ENCODE data around the gene GDE1. TPM values are rescaled to one million over a fixed set of nuclear protein-coding genes. Genes with fewer than 3 reads are reported as not detected.

The GDE1 gene
- polyA plus RNA-seq, 3 donors, result 30.6 to 75.5 (median 71.7) TPM

DNA sequence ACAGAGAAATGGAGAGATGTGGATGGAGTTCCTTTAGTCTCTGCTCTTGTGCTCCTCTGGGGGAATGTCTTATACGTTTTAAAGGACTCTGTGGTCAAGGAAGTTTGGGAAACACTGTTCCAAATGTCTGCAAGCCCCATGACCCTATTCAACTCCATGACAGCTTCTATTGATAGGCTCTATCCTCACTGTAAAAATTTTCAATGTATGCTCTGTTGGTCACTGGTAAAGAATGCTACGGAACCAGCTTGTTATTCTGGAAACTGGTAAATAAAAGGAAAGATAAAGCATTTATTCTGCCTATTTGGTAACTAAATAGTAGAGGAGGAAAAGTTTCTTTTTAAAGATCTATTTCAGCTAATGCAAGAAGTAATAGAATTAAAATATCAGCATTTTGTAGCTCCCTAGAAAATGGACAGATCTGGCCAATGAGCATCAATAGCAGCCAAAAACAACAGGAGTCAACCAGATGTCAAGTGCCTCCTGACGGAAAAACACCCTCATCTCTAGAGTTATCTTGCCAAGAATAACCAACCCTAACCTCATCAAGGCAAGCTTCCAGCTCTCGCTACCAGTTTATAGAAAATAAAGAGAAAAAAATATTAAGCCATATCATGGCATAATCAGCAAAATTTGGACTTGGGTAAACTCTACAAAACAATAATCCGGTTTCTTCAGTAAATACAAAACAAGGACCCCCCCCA lies 16.1 kb downstream of the GDE1 start:
- Histone ChIP-seq H3K27me3 (ENCODE audit: control insufficient read depth in 2 of 2, insufficient read depth in 2 of 2, low read length in 2 of 2) (no peaks in the 10 kb centered on the region), H3K4me3 (replicated peaks in 1 of 3; ENCODE audit: low read depth in 2 of 3, low read length in 3 of 3) (no peak overlapping the region), H3K4me1 (ENCODE audit: control insufficient read depth in 1 of 2, insufficient read depth in 2 of 2, low read length in 2 of 2) (peaks cover 2 to 3% of the 10 kb centered on the region in 2 donors), H3K79me2 (ENCODE audit: insufficient read depth, low read length) (no peaks in the 10 kb centered on the region), H3K4me2 (replicated peaks; ENCODE audit: extremely low read depth, low read length, poor library complexity, severe bottlenecking) (no peak overlapping the region), H3K36me3 (replicated peaks in 1 of 2; ENCODE audit: control insufficient read depth in 1 of 2, insufficient read depth in 2 of 2, low read length in 2 of 2) (peaks cover 82 to 94% of the 10 kb centered on the region in 2 donors), H4K20me1 (ENCODE audit: insufficient read depth, low read length) (no peaks in the 10 kb centered on the region), H3K9me3 (replicated peaks in 1 of 2; ENCODE audit: control insufficient read depth in 1 of 2, insufficient read depth in 1 of 2, low read length in 2 of 2) (no peaks in the 10 kb centered on the region), H3K27ac (ENCODE audit: low read depth in 1 of 2, low read length in 2 of 2) (no peak overlapping the region), H3K9ac (ENCODE audit: insufficient read depth, low read length, poor library complexity, severe bottlenecking) (no peak overlapping the region), H2AFZ (ENCODE audit: insufficient read depth, low read depth, low read length, poor library complexity, severe bottlenecking) (no peak overlapping the region)
- intact Hi-C loops (cut with micrococcal nuclease), result loop anchor here in 1 of 2 donors (10.0 kb wide), 1 partner anchor 121 kb away; no protein-coding TSS in a partner anchor
- TF ChIP-seq, protein P1, sequence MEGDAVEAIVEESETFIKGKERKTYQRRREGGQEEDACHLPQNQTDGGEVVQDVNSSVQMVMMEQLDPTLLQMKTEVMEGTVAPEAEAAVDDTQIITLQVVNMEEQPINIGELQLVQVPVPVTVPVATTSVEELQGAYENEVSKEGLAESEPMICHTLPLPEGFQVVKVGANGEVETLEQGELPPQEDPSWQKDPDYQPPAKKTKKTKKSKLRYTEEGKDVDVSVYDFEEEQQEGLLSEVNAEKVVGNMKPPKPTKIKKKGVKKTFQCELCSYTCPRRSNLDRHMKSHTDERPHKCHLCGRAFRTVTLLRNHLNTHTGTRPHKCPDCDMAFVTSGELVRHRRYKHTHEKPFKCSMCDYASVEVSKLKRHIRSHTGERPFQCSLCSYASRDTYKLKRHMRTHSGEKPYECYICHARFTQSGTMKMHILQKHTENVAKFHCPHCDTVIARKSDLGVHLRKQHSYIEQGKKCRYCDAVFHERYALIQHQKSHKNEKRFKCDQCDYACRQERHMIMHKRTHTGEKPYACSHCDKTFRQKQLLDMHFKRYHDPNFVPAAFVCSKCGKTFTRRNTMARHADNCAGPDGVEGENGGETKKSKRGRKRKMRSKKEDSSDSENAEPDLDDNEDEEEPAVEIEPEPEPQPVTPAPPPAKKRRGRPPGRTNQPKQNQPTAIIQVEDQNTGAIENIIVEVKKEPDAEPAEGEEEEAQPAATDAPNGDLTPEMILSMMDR (IDR thresholded peaks at IDR 0.05), result no peak
- Mint-ChIP-seq H3K9me3 (no peaks in the 10 kb centered on the region), H3K4me1 (peaks cover 1% of the 10 kb centered on the region), H3K4me3 (no peak overlapping the region), H3K27ac (peak overlapping the region in 1 of 7 donors; percentile 76), H3K36me3 (peaks cover 68 to 87% of the 10 kb centered on the region in 2 donors), H3K27me3 (ENCODE audit: low read depth in 3 of 3) (no peaks in the 10 kb centered on the region)
- WGBS (ENCODE audit: insufficient coverage), result 100% methylated on average over 1 of the region's 5 CpGs
- DNase-seq, result no peak

DNA sequence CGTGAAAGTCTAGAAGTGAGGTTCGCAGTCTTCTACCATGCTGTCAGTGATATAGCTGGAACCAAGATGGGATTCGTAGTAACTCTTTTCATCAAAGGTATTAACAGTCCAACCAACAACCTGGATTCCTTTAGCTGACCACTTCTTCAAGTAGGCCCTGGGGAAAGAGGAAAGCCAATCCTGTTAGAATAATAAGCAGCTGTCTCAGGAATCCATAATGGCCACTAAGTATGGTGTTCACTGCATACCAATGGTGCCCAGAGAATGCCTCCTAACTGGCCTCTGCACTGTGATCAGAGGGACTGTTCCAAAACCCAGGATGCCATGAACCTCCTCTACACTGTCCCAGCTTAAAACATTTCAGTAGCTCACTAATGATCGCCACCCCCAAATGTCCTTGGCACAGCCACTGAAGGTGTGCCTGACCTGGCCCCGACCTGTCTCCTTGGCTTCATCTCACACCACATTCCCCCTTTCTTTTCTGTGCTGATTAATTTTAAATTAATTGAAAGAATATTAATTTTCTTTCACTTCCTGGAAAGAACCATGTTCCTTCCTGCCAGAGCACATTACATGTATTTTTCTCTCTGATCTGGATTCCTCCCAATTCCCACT lies 18.3 kb downstream of the GDE1 start:
- H3K4me3 ChIP-seq (replicated peaks in 1 of 3; ENCODE audit: low read depth in 2 of 3, low read length in 3 of 3), result no peak overlapping the region

More for the DNA sequence above, 18.3 kb downstream of the GDE1 start:
- H3K27me3 Mint-ChIP-seq (ENCODE audit: low read depth in 3 of 3), result peaks cover 0 to 2% (median 0%) of the 10 kb centered on the region in 3 donors
- no peaks in the 10 kb centered on the region for H4K20me1 ChIP-seq (ENCODE audit: insufficient read depth, low read length)
- no peak overlapping the region for H3K4me2 ChIP-seq (replicated peaks; ENCODE audit: extremely low read depth, low read length, poor library complexity, severe bottlenecking)
- DNase-seq, result no peak
- no peaks in the 10 kb centered on the region for H3K9me3 Mint-ChIP-seq
- peaks cover 79 to 92% of the 10 kb centered on the region in 2 donors for H3K36me3 Mint-ChIP-seq
- no peak overlapping the region for H3K4me3 Mint-ChIP-seq
- H3K27ac Mint-ChIP-seq, result peak overlapping the region in 3 of 7 donors; percentile 21 to 59 (median 40)
- no peaks in the 10 kb centered on the region for H3K79me2 ChIP-seq (ENCODE audit: insufficient read depth, low read length)
- no peaks in the 10 kb centered on the region for H3K4me1 ChIP-seq (ENCODE audit: control insufficient read depth in 1 of 2, insufficient read depth in 2 of 2, low read length in 2 of 2)
- WGBS (ENCODE audit: insufficient coverage), result 100% methylated on average over 1 of the region's 5 CpGs
- no peak overlapping the region for H2AFZ ChIP-seq (ENCODE audit: insufficient read depth, low read depth, low read length, poor library complexity, severe bottlenecking)
- TF ChIP-seq, protein P1 (IDR thresholded peaks at IDR 0.05), result no peak
- H3K9ac ChIP-seq (ENCODE audit: insufficient read depth, low read length, poor library complexity, severe bottlenecking), result no peak overlapping the region
- intact Hi-C loops (cut with micrococcal nuclease), result loop anchor here (5.0 to 10.0 kb wide), 4 partner anchors 119 to 421 kb away; partner anchors contain the start of gene SYT17 (in 1 of the 2)
- no peaks in the 10 kb centered on the region for H3K9me3 ChIP-seq (replicated peaks in 1 of 2; ENCODE audit: control insufficient read depth in 1 of 2, insufficient read depth in 1 of 2, low read length in 2 of 2)
- H3K4me1 Mint-ChIP-seq, result no peaks in the 10 kb centered on the region
- H3K27ac ChIP-seq (ENCODE audit: low read depth in 1 of 2, low read length in 2 of 2), result no peak overlapping the region
- peaks cover 82 to 97% of the 10 kb centered on the region in 2 donors for H3K36me3 ChIP-seq (replicated peaks in 1 of 2; ENCODE audit: control insufficient read depth in 1 of 2, insufficient read depth in 2 of 2, low read length in 2 of 2)
- no peaks in the 10 kb centered on the region for H3K27me3 ChIP-seq (ENCODE audit: control insufficient read depth in 2 of 2, insufficient read depth in 2 of 2, low read length in 2 of 2)
